Fibroblast of the aortic adventitia (primary cell): Measurements from ENCODE around the gene AREL1. TPM values are rescaled to one million over a fixed set of nuclear protein-coding genes. Genes with fewer than 3 reads are reported as not detected.

Experiments
- DNase-seq: peaks from one replicate; pipeline ENCODE4 v3.0.0-alpha.2; 2010; ENCODE audit warnings: low read depth
- H3K4me3 ChIP-seq: 2 replicates; pipeline ENCODE4 v1.5.1; 2011; ENCODE audit warnings: low read depth, mild to moderate bottlenecking, control low read depth, low read length, moderate library complexity
- CTCF ChIP-seq: IDR thresholded peaks from 2 replicates; pipeline ENCODE4 v1.5.1; 2011; ENCODE audit warnings: mild to moderate bottlenecking, low read length, control low read depth, inconsistent platforms; ENCODE audit not compliant: insufficient read depth
- total RNA-seq: library from RNA; depleted of rRNA; stranded (reverse); fragments of >200 nt; gene quantifications from 2 replicates; pipeline ENCODE4 v1.2.3, GENCODE V29; 2012; ENCODE audit warnings: low replicate concordance

AREL1 gene
- total RNA-seq, 1 donor, result 27.1 TPM

DNA sequence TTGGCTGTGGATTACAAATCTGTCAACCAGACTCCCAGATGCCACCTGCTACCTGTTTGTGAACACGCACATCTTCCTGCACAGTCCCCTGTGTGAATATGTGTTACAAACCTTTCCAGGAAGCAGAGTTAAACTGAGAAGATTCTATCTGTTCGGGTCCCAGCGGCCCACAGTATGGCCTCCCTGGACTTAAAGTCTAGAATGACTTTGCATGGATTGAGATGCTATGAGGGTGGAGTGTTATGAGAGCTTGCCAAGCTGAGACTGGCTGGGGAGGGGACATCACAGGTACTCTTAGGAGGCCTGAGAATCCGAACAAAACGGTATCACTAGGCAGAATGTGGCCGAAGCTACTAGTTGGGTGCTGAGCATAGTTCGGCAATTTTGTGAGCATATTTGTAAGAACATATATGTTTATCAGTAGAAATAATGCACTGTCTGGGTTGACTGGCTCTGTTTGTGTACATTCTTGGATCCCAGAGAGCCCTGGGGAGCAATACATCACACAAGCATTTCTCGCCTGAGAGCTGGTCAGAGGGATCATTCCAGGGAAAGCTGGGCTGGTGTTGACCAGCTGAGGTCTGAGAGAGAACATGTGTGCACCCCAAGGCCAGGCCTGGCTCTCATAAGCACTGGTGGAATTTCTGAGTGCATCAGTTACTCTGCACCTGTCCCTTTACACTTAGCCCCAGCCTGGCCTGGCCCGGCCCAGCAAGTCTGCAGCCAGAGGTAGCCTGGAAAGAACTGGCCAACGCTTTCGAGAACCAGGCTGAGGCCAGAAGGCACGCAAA lies 71.1 kb downstream of the AREL1 start:
- H3K4me3 ChIP-seq, result no peak overlapping the region
- no peak for TF ChIP-seq CTCF
- peak; percentile 79 for DNase-seq

- no peak for TF ChIP-seq CTCF
- peak; percentile 35 for DNase-seq
- no peak overlapping the region for H3K4me3 ChIP-seq
These were observed 73.9 kb downstream of the AREL1 start for GRCh38 chr14:74638966-74639365.

- no peak for TF ChIP-seq CTCF
- DNase-seq, result no peak
- H3K4me3 ChIP-seq, result no peak overlapping the region
These were observed 74.8 kb downstream of the AREL1 start for GRCh38 chr14:74638066-74638465.

DNA sequence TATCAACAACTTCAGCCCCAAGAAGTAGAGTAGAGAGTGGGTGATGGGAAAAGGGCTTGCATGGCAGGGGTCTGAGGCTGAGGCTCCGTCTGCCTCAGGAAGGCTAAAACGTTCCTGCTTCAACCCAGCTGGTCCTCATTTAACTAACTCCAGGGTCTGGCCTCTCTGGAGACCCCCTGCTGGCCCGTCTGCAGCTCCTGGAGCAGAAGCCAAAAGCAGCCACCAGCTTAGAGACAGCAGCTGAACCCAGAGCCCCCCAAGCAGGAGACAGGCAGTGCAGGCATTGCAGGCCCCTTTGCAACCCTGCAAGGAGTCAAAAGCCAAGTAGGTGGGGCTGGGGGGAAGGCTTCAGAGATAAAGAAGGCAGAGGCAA lies 75.7 kb downstream of the AREL1 start:
- DNase-seq, result no peak
- TF ChIP-seq CTCF, result no peak
- H3K4me3 ChIP-seq, result no peak overlapping the region

DNA sequence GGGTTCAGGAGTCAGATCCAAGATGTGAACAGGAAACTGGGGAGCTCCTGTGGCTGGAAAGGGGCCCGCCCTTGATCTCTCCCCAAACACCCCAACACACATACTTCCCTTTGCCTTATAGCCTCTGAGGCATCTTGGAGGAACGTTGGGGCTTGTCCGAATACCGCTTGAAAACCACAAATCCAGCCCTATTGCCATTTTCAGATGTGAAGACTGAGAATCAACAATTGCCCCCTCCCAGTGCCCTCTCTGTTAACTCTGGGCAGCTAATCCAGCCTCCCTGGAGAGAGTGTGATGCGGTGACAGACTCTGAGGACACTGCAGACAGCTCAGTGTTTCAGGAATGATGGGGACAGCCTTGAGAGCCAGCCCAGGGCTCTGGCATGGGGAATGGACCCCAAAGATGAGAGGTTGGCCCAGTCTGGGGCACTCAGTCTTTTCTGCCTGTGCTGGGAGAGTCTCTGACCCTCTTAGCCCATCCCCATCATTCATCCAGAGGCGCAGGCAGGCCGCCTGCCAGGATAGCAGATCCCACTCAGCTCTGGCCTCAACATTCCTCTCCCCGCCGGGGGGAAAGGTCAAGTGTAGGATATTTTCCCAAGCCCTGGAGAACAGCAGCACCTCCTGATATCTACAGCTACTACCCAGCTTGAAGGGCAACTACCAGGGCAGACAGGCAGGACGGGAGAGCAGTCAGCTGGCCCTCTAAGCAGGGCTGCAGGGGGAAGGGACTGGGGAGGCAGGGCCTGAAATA lies 76.3 kb downstream of the AREL1 start:
- TF ChIP-seq CTCF, result no peak
- H3K4me3 ChIP-seq, result no peak overlapping the region
- no peak for DNase-seq

GRCh38 chr14:74635847-74636246 lies 77.0 kb downstream of the AREL1 start:
- H3K4me3 ChIP-seq, result no peak overlapping the region
- DNase-seq, result no peak
- no peak for TF ChIP-seq CTCF
